ENCODE measurements around the gene MPV17L2.

DNA sequence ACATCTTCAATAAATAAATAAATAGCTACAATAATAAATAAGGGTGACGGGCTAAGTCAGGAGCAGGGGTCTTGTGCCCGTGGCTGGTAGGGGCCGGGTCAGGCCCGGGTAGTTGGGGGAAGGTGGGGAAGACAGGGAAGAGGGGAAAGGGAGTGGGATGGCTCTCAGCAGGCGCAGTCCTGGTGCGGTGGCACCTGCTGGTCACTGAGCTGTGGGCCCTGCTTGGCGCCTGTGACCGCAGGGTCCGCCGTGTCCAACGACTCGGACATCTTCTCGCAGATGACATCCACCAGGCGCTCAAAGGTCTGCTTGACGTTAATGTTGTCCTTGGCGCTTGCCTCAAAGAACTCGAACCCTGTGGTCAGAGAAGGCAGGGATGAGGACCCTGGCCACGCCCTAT lies 4.3 kb downstream of the MPV17L2 start:
- TF ChIP-seq, protein P1, sequence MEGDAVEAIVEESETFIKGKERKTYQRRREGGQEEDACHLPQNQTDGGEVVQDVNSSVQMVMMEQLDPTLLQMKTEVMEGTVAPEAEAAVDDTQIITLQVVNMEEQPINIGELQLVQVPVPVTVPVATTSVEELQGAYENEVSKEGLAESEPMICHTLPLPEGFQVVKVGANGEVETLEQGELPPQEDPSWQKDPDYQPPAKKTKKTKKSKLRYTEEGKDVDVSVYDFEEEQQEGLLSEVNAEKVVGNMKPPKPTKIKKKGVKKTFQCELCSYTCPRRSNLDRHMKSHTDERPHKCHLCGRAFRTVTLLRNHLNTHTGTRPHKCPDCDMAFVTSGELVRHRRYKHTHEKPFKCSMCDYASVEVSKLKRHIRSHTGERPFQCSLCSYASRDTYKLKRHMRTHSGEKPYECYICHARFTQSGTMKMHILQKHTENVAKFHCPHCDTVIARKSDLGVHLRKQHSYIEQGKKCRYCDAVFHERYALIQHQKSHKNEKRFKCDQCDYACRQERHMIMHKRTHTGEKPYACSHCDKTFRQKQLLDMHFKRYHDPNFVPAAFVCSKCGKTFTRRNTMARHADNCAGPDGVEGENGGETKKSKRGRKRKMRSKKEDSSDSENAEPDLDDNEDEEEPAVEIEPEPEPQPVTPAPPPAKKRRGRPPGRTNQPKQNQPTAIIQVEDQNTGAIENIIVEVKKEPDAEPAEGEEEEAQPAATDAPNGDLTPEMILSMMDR (conservative IDR thresholded peaks at IDR 0.05; ENCODE audit: low read depth, low read length): no peak
- TF ChIP-seq MXI1 (IDR thresholded peaks at IDR 0.05; ENCODE audit: borderline replicate concordance, low read depth, low read length): no peak
- TF ChIP-seq SMC3 (IDR thresholded peaks at IDR 0.05; ENCODE audit: low read depth, low read length): no peak
- no peak for TF ChIP-seq RFX5 (IDR thresholded peaks at IDR 0.05; ENCODE audit: low read depth, low read length)
- TF ChIP-seq POLR2A (IDR thresholded peaks at IDR 0.05; ENCODE audit: low read depth, low read length): no peak
- no peak for TF ChIP-seq MAZ (IDR thresholded peaks at IDR 0.05; ENCODE audit: borderline replicate concordance, low read depth, low read length)
- TF ChIP-seq MAFK (IDR thresholded peaks at IDR 0.05; ENCODE audit: low read depth, low read length): no peak
- no peak for TF ChIP-seq RAD21 (IDR thresholded peaks at IDR 0.05; ENCODE audit: low read length)
- no peak for TF ChIP-seq CEBPB (IDR thresholded peaks at IDR 0.05; ENCODE audit: low read depth, low read length)
- no peak for TF ChIP-seq BHLHE40 (IDR thresholded peaks at IDR 0.05; ENCODE audit: low read depth, low read length)

Data from IMR-90 (cell line).